PC-9 (cell line): Measurements from ENCODE around the gene ADAMTS6. TPM values are rescaled to one million over a fixed set of nuclear protein-coding genes. Genes with fewer than 3 reads are reported as not detected.

Experiments
- BruUV-seq: library from RNA; stranded (reverse); fragments of 400-500 nt; replicated peaks from 2 replicates; lab custom pipeline; 2021; lab: Mats Ljungman, UMichigan
- CTCF ChIA-PET: fragments of 300-600 bp; sonication (Branson Sonifier 250); formaldehyde crosslinking; loops from one replicate; lab custom pipeline; 2022; ENCODE audit warnings: antibody characterized with exemption; lab: Charles Lee
- POLR2A ChIA-PET: fragments of 300-600 bp; sonication (Branson Sonifier 250); formaldehyde crosslinking; loops from one replicate; lab custom pipeline; 2022; ENCODE audit warnings: antibody characterized with exemption; ENCODE audit not compliant: unreplicated experiment; lab: Charles Lee
- DNase-seq, 2 experiments: peaks; one replicate each; pipeline versions ENCODE4 v3.0.0 to v3.0.0-alpha.2; 2015 to 2022; ENCODE audit warnings: mixed read lengths in 1 of 2
- H2AFZ ChIP-seq: fragments of 200-600 bp; sonication (generic); 2 replicates; pipeline ENCODE4 v1.8.1; 2017; ENCODE audit warnings: antibody characterized with exemption
- H3F3A ChIP-seq: fragments of 200-600 bp; sonication (generic); 2 replicates; pipeline ENCODE4 v1.8.1; 2017; ENCODE audit warnings: antibody characterized with exemption, mild to moderate bottlenecking, low read depth; ENCODE audit not compliant: insufficient read depth
- H3K27ac ChIP-seq: fragments of 200-600 bp; sonication (generic); 2 replicates; pipeline ENCODE4 v1.6.1; 2016; ENCODE audit warnings: mixed run types
- H3K27me3 ChIP-seq: fragments of 200-600 bp; sonication (generic); 2 replicates; pipeline ENCODE4 v1.6.1; 2016; ENCODE audit warnings: low read depth, mixed run types; ENCODE audit not compliant: insufficient read depth
- H3K36me3 ChIP-seq: fragments of 200-600 bp; sonication (generic); 2 replicates; pipeline ENCODE4 v1.6.1; 2016; ENCODE audit warnings: low read depth, mixed run types
- H3K4me1 ChIP-seq: fragments of 200-600 bp; sonication (generic); replicated peaks from 2 replicates; pipeline ENCODE4 v1.6.1; 2016; ENCODE audit warnings: mixed run types; ENCODE audit not compliant: insufficient read depth
- H3K4me2 ChIP-seq: fragments of 200-600 bp; sonication (generic); 2 replicates; pipeline ENCODE4 v1.6.1; 2017; ENCODE audit warnings: mixed run types
- H3K4me3 ChIP-seq: fragments of 200-600 bp; sonication (generic); 2 replicates; pipeline ENCODE4 v1.6.1; 2016; ENCODE audit warnings: mixed run types
- H3K79me2 ChIP-seq: fragments of 200-600 bp; sonication (generic); 2 replicates; pipeline ENCODE4 v1.6.1; 2017; ENCODE audit warnings: low read depth, mixed run types
- H3K9me2 ChIP-seq: fragments of 200-600 bp; sonication (generic); 2 replicates; pipeline ENCODE4 v1.8.1; 2017; ENCODE audit warnings: mild to moderate bottlenecking; ENCODE audit not compliant: insufficient read depth
- H3K9me3 ChIP-seq: fragments of 200-600 bp; sonication (generic); 2 replicates; pipeline ENCODE4 v1.8.1; 2016; ENCODE audit warnings: low read depth; ENCODE audit not compliant: insufficient read depth
- H4K20me1 ChIP-seq: fragments of 200-600 bp; sonication (generic); 2 replicates; pipeline ENCODE4 v1.8.1; 2017; ENCODE audit not compliant: insufficient read depth
- EZH2 ChIP-seq: fragments of 200-600 bp; sonication (generic); IDR thresholded peaks from 2 replicates; pipeline ENCODE4 v1.8.0; 2017; ENCODE audit warnings: antibody characterized with exemption, low read depth
- intact Hi-C: fragments of 100-400 bp; cut with micrococcal nuclease; formaldehyde crosslinking; loops from one replicate; pipeline ENCODE4 v1.10.0; 2022; ENCODE audit not compliant: unreplicated experiment
- total RNA-seq: library from RNA; stranded (reverse); gene quantifications from 2 replicates; pipeline ENCODE4 v1.2.3, GENCODE V29; 2021
- TF ChIP-seq, protein P1 (sequence below): fragments of 200-600 bp; sonication (generic); conservative IDR thresholded peaks from 2 replicates; pipeline ENCODE4 v1.6.1; 2017; ENCODE audit warnings: mixed run types, antibody characterized with exemption, mild to moderate bottlenecking, moderate library complexity

Gene ADAMTS6
- total RNA-seq, 1 experiment from 2014 or later, result 1.4 TPM

DNA sequence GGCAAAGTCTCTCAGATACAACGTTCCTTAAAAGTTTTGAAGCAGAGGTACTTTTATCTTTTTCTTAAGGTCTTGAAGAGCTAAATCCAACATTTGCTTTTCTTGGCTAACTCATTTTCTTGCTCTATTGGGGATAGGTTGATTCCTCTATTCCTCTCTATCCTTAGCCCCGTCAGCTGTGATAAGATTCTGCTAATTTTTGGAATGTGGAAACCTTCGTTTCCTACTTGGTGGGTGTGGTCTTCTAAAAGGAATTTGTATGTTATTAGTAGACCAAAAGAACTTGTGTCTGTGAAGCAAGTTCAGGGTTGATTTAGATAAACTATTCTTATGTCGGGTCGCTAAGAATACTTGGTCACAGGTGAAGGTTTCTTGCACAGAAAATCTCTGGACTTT lies 308.6 kb downstream of the ADAMTS6 start:
- no peaks in the 10 kb centered on the region for H3F3A ChIP-seq
- H3K4me1 ChIP-seq, result no peaks in the 10 kb centered on the region
- no TSS peak for BruUV-seq
- ChIA-PET CTCF (interaction anchor here (0.7 kb wide), 1 partner anchor 302 kb away, joined by 7 read pairs; no protein-coding TSS in a partner anchor), POLR2A (no interaction called here)
- no peaks in the 10 kb centered on the region for H3K9me2 ChIP-seq
- H3K9me3 ChIP-seq, result no peaks in the 10 kb centered on the region
- H4K20me1 ChIP-seq, result no peaks in the 10 kb centered on the region
- DNase-seq, result no peak
- H3K27ac ChIP-seq, result no peak overlapping the region
- H3K27me3 ChIP-seq, result no peaks in the 10 kb centered on the region
- H2AFZ ChIP-seq, result no peak overlapping the region
- H3K4me3 ChIP-seq, result no peak overlapping the region
- H3K36me3 ChIP-seq, result no peaks in the 10 kb centered on the region
- no peaks in the 10 kb centered on the region for H3K79me2 ChIP-seq
- no peak for TF ChIP-seq EZH2
- TF ChIP-seq, protein P1, sequence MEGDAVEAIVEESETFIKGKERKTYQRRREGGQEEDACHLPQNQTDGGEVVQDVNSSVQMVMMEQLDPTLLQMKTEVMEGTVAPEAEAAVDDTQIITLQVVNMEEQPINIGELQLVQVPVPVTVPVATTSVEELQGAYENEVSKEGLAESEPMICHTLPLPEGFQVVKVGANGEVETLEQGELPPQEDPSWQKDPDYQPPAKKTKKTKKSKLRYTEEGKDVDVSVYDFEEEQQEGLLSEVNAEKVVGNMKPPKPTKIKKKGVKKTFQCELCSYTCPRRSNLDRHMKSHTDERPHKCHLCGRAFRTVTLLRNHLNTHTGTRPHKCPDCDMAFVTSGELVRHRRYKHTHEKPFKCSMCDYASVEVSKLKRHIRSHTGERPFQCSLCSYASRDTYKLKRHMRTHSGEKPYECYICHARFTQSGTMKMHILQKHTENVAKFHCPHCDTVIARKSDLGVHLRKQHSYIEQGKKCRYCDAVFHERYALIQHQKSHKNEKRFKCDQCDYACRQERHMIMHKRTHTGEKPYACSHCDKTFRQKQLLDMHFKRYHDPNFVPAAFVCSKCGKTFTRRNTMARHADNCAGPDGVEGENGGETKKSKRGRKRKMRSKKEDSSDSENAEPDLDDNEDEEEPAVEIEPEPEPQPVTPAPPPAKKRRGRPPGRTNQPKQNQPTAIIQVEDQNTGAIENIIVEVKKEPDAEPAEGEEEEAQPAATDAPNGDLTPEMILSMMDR, result no peak
- intact Hi-C loops, result no loop called here
- H3K4me2 ChIP-seq, result no peak overlapping the region

DNA sequence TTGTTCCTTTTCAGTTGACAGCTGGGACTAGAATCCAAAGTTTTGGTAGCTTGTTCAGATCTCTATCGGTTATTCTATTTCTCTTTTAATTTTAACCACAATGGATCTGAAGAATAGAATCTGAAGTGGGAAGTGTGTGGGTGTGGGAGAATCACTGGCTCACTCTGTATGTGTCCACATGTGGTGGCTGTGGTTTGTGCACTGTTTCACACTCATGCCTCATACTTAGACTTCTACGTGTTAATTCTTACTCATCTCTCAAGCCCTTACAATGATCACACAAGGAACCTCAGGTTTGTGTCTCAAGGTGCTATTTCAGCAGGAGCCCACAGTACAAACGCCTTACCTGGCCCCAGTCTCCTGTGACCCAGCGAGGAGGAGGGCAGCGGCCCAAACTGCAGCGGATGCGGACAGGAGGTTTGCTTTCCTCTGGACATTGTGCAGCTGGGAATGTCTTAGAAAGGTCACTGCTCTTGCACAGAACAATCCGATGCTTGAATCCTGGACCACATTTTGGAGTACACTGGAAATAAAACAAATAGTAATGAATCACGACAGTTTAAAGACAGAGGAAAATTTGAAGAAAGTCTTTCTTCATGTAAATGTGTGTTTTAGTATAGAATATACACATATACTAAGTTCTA lies 309.1 kb downstream of the ADAMTS6 start:
- ChIA-PET POLR2A (no interaction called here), CTCF (no interaction called here)
- H3K27me3 ChIP-seq, result no peaks in the 10 kb centered on the region
- no peak overlapping the region for H3K4me2 ChIP-seq
- TF ChIP-seq EZH2, result no peak
- TF ChIP-seq, protein P1, result no peak
- intact Hi-C loops, result no loop called here
- BruUV-seq, result no TSS peak
- H3K36me3 ChIP-seq, result no peaks in the 10 kb centered on the region
- H3K27ac ChIP-seq, result no peak overlapping the region
- no peaks in the 10 kb centered on the region for H3K4me1 ChIP-seq
- no peaks in the 10 kb centered on the region for H3K9me2 ChIP-seq
- H3K9me3 ChIP-seq, result no peaks in the 10 kb centered on the region
- no peaks in the 10 kb centered on the region for H3K79me2 ChIP-seq
- no peak overlapping the region for H2AFZ ChIP-seq
- no peaks in the 10 kb centered on the region for H4K20me1 ChIP-seq
- no peaks in the 10 kb centered on the region for H3F3A ChIP-seq
- H3K4me3 ChIP-seq, result no peak overlapping the region
- no peak for DNase-seq

DNA sequence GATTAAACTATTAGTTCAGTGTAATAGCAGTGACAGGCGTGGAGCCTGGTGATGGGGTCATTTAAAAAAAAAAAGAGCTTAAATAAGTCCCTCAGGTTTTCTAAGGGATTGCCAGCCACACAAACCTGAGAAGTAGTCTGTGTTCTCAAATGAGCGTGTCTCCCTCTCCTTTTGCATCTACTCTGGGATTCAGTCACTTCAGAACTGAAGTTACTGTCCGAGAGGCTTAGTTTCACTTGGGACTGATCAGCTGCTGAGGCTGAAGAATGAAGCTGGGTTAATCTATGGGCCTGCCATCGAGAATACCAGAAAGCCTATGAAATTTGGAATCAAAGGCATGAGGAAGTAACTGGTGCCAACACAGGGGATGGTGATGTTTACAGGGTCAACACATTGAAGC lies 310.1 kb downstream of the ADAMTS6 start:
- Histone ChIP-seq H3K9me3 (no peaks in the 10 kb centered on the region), H3K79me2 (no peaks in the 10 kb centered on the region), H3K4me1 (no peaks in the 10 kb centered on the region), H3K4me2 (no peak overlapping the region), H2AFZ (no peak overlapping the region), H3K27ac (no peak overlapping the region), H3F3A (no peaks in the 10 kb centered on the region), H4K20me1 (no peaks in the 10 kb centered on the region), H3K9me2 (no peaks in the 10 kb centered on the region), H3K4me3 (no peak overlapping the region), H3K27me3 (no peaks in the 10 kb centered on the region), H3K36me3 (no peaks in the 10 kb centered on the region)
- intact Hi-C loops, result no loop called here
- POLR2A ChIA-PET, result interaction anchor here (0.5 kb wide), 1 partner anchor 824 kb away, joined by 3 read pairs; no protein-coding TSS in a partner anchor
- TF ChIP-seq EZH2, result no peak
- TF ChIP-seq, protein P1, result no peak
- CTCF ChIA-PET, result no interaction called here
- no TSS peak for BruUV-seq
- DNase-seq, result no peak
